Adrenal gland (tissue), 12 donors: ENCODE measurements around the gene MTUS2. TPM values are rescaled to one million over a fixed set of nuclear protein-coding genes. Genes with fewer than 3 reads are reported as not detected.

ENCODE experiments used
- DNase-seq, 7 donors: peaks; one replicate each; pipeline ENCODE4 v3.0.0-alpha.2; 2019 to 2020
- H3K27ac ChIP-seq, 5 donors: fragments of 200-600 bp; sonication (generic) in 4 of 5; 1 replicate in 3 of 5; 2 replicates in 2 of 5; pipeline versions ENCODE4 v1.5.1 to v1.8.0; 2016 to 2020; ENCODE audit warnings: mild to moderate bottlenecking in 1 of 5
- H3K27me3 ChIP-seq: fragments of 200-600 bp; 2 replicates; pipeline ENCODE4 v1.8.0; 2021
- H3K36me3 ChIP-seq, 2 donors: fragments of 200-600 bp; replicated peaks in 1 of 2; 1 replicate in 1 of 2; 2 replicates in 1 of 2; pipeline versions ENCODE4 v1.5.1 to v1.8.0; 2018 to 2022
- H3K4me1 ChIP-seq, 2 donors: fragments of 200-600 bp; replicated peaks in 1 of 2; 1 replicate in 1 of 2; 2 replicates in 1 of 2; pipeline versions ENCODE4 v1.5.1 to v1.8.0; 2018 to 2021
- H3K4me3 ChIP-seq, 4 donors: fragments of 200-600 bp; sonication (generic) in 3 of 4; one replicate each; pipeline ENCODE4 v1.5.1; 2016 to 2018
- H3K9me3 ChIP-seq, 3 donors: fragments of 200-600 bp; sonication (generic) in 1 of 3; replicated peaks in 1 of 3; 1 replicate in 2 of 3; 2 replicates in 1 of 3; pipeline versions ENCODE4 v1.5.1 to v1.8.0; 2016 to 2021
- CTCF ChIP-seq, 6 experiments: fragments of 450-650 bp in 4 of 6; fragments of 200-600 bp in 2 of 6; sonication (generic) in 1 of 6; IDR thresholded peaks; 1 replicate in 5 of 6; 2 replicates in 1 of 6; pipeline versions ENCODE4 v1.5.1 to v1.8.0; 2016 to 2021; ENCODE audit warnings: antibody characterized with exemption in 6 of 6, mild to moderate bottlenecking in 2 of 6, moderate library complexity in 1 of 6
- POLR2A ChIP-seq, 2 donors: fragments of 450-650 bp; IDR thresholded peaks; one replicate each; pipeline ENCODE4 v1.6.1; 2017; ENCODE audit warnings: antibody characterized with exemption in 2 of 2, mild to moderate bottlenecking in 2 of 2, moderate library complexity in 1 of 2
- WGBS, 4 donors: extraction: QIAGEN DNeasy Blood & Tissue Kit in 2 of 4; methylation state at CpG; one replicate each; pipeline versions ENCODE4 v1.1.5 to v1.1.7; 2013 to 2017; 5-methylcytosine and 5-hydroxymethylcytosine counted together
- intact Hi-C, 2 donors: fragments of 100-400 bp; cut with DNase I; formaldehyde crosslinking; loops; one replicate each; pipeline versions ENCODE4 v1.14.1 to v1.15.0; 2022 to 2023
- polyA plus RNA-seq, 3 donors: library from polyadenylated mRNA; stranded (reverse); fragments of 200-250 nt in 2 of 3; fragments of 350-450 nt in 1 of 3; fragmentation: Illumina TruSeq in 1 of 3; extraction: RNeasy Lipid Tissue Mini Kit (QIAGEN cat#74804) in 1 of 3; gene quantifications; one replicate each; pipeline ENCODE4 v1.2.3, GENCODE V29; 2013 to 2014
- total RNA-seq, 9 donors: library from RNA; depleted of rRNA in 4 of 9; stranded (reverse); fragments of >200 nt in 4 of 9; fragments of 120-200 nt in 1 of 9; fragmentation: NEBNext Ultra II Directional in 1 of 9; extraction: Animal tissue kit (Norgen Biotek cat#: 25700) in 1 of 9; gene quantifications; one replicate each; pipeline versions ENCODE4 v1.1.0 to v1.2.4, GENCODE V29; 2013 to 2023
- donor health status: healthy with polysubstance abuse.
- donor health status: Bipolar disorder and iron deficiency.
- donor health status: DM: yes; HTN: yes; CAD: no.
- donor health status: DM: no; HTN: no; CAD: no.
- donor health status: DM: no; HTN: no; CAD: no.
- donor health status: DM: yes; HTN: yes; CAD: no.

Gene MTUS2
- total and polyA plus RNA-seq, 12 donors = 0.07 to 0.24 (median 0.14) TPM; not detected in 5

DNA sequence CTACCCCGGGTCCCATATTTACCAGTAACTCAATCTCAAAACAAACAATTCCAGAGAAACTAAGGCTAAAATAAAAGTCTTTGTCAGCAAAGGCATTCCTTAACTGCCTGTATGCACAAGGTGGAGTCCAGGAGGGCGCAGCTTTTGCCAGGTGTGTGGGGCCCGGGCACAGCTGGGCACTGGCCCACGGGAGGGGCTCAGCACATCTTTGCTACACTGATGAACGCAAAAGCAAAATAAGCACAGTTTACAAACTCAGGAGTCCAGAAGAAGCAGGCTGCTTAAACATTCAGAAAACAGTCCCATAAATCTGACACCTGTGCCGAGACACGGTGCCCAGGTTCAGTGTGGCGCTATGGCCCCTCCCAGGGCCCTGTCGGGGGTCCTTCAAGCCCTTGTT lies 704.5 kb downstream of the MTUS2 start:
- no peak for TF ChIP-seq CTCF (IDR thresholded peaks at IDR 0.05)
- no peak for TF ChIP-seq POLR2A (IDR thresholded peaks at IDR 0.05)
- Histone ChIP-seq H3K27ac (no peak overlapping the region), H3K9me3 (no peaks in the 10 kb centered on the region), H3K4me3 (no peak overlapping the region), H3K36me3 (no peaks in the 10 kb centered on the region), H3K27me3 (no peaks in the 10 kb centered on the region), H3K4me1 (no peaks in the 10 kb centered on the region)
- WGBS, 4 donors = 86 to 95% (median 93%) methylated on average over 5 to 9 of the region's 9 CpGs
- no peak for DNase-seq
- intact Hi-C loops = no loop called here

- intact Hi-C loops = no loop called here
- TF ChIP-seq CTCF (IDR thresholded peaks at IDR 0.05) = no peak
- TF ChIP-seq POLR2A (IDR thresholded peaks at IDR 0.05) = no peak
- Histone ChIP-seq H3K4me1 (no peaks in the 10 kb centered on the region), H3K4me3 (no peak overlapping the region), H3K27me3 (no peaks in the 10 kb centered on the region), H3K9me3 (no peaks in the 10 kb centered on the region), H3K27ac (no peak overlapping the region), H3K36me3 (no peaks in the 10 kb centered on the region)
- no peak for DNase-seq
- 95 to 98% (median 96%) methylated on average over 3 to 7 of the region's 7 CpGs for WGBS, 4 donors
These were observed 705.6 kb downstream of the MTUS2 start for GRCh38 chr13:29525757-29526156.

- Histone ChIP-seq H3K27me3 (no peaks in the 10 kb centered on the region), H3K4me1 (no peaks in the 10 kb centered on the region), H3K9me3 (no peaks in the 10 kb centered on the region), H3K4me3 (no peak overlapping the region), H3K36me3 (no peaks in the 10 kb centered on the region), H3K27ac (no peak overlapping the region)
- TF ChIP-seq CTCF (IDR thresholded peaks at IDR 0.05) (no peak), POLR2A (IDR thresholded peaks at IDR 0.05) (no peak)
- 95 to 96% (median 96%) methylated on average over 8 to 14 of the region's 14 CpGs for WGBS, 4 donors
- no peak for DNase-seq
- intact Hi-C loops = no loop called here
These were observed 706.6 kb downstream of the MTUS2 start for GRCh38 chr13:29526741-29527140.

GRCh38 chr13:29527511-29527910 lies 707.4 kb downstream of the MTUS2 start:
- no peaks in the 10 kb centered on the region for H3K4me1 ChIP-seq
- no peaks in the 10 kb centered on the region for H3K9me3 ChIP-seq
- no peaks in the 10 kb centered on the region for H3K27me3 ChIP-seq
- H3K4me3 ChIP-seq = no peak overlapping the region
- H3K36me3 ChIP-seq = peaks cover 0 to under 1% of the 10 kb centered on the region in 2 donors
- TF ChIP-seq POLR2A (IDR thresholded peaks at IDR 0.05) = no peak
- TF ChIP-seq CTCF (IDR thresholded peaks at IDR 0.05) = no peak
- H3K27ac ChIP-seq = no peak overlapping the region
- WGBS, 4 donors = 93 to 98% (median 96%) methylated on average over 4 to 8 of the region's 8 CpGs
- intact Hi-C loops = no loop called here
- no peak for DNase-seq
